Measurements from ENCODE around the gene RSPO1.
"Not testable (repeated sequence)": the region's sequence is repeated elsewhere in the genome, so short reads cannot be mapped to it uniquely, and the experiment has no call there.

RSPO1 gene

DNA sequence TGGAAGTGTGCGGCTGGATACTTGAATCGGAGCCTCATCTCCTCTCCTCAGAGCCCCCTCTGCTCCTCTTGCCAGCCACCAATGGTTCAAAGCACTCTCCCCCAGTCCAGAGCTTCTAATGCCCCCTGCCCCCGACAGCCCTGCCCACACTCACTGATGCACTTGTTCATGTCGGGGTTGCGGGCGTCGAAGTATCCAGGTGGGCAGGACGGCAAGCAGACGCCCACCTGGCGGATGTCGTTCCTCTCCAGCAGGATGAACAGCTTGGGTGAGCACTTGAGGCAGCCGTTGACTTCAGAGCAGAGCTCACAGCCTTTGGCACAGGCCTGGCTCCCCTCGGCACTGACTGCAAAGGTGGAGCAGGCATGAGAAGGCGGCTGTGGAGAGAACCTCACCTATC lies 18.4 kb downstream of the RSPO1 start:
- no peak for DNase-seq (ENCODE audit: low read depth)

DNA sequence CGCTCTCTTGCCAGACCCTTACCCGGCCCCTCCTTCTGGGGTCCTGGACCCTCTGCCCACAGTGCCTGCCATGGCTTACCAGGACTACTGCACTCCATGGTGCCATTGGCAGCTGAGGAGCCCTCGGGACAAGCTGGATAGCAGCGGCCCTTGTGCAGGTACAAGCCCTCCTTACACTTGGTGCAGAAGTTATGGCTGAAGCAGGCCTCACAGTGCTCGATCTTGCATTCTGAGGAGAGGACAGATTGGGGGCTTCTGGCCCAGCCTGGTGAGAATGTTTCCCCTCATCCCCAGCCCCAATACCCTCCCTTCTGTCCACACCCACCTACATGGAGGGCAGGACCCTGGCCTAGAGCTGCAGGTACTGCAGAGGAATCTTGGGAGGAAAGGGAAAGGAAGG lies 20.6 kb downstream of the RSPO1 start:
- DNase-seq (ENCODE audit: low read depth), result no peak

DNA sequence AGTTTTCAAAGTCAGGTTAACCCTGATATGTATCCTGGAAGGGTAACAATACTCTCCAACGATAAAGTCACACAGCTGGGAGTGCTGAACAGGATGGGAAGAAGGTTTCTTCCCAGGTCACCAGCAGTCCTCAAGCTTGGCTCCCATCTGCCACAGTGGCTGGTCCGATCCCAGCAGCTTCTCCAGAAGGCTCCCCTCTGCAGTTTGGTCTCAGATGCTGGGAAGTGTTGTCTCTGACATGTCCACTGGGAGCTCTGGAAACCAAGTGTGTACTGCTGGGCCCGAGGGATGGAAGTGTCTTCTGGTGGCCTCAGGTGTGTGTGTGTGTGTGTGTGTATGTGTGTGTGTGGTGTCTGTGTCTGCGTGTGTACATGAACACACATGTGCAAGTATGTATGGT lies 22.5 kb downstream of the RSPO1 start:
- DNase-seq (ENCODE audit: low read depth), result no peak

DNA sequence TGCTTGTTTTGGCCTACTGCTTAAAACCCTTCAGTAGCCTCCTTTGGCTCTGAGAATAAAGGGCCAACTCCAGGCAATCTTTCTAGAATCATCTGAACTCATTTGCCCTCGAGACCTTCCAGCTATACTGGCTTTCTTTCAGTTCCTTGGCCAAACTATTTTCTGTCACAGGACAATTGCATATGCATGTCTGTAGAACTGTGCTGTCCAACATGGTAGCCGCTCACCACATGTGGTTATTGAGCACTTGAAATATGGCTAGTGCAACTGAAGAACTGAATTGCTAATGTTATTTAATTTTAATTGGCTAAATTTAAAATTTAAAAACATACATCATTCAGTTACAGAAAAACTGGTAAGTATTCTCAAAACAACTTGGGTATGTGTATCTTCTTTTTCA lies 24.7 kb downstream of the RSPO1 start:
- DNase-seq (ENCODE audit: low read depth), result no peak

- DNase-seq (ENCODE audit: low read depth), result no peak
Measured at GRCh38 chr1:37609002-37609401, 25.7 kb downstream of the RSPO1 start.

GRCh38 chr1:37606481-37607263 lies 28.0 kb downstream of the RSPO1 start:
- no peak for DNase-seq (ENCODE audit: low read depth)

- no peak for DNase-seq (ENCODE audit: low read depth)
Measured at GRCh38 chr1:37605806-37606474, 28.8 kb downstream of the RSPO1 start.

GRCh38 chr1:37605061-37605650 lies 29.5 kb downstream of the RSPO1 start:
- DNase-seq (ENCODE audit: low read depth), result no peak

DNA sequence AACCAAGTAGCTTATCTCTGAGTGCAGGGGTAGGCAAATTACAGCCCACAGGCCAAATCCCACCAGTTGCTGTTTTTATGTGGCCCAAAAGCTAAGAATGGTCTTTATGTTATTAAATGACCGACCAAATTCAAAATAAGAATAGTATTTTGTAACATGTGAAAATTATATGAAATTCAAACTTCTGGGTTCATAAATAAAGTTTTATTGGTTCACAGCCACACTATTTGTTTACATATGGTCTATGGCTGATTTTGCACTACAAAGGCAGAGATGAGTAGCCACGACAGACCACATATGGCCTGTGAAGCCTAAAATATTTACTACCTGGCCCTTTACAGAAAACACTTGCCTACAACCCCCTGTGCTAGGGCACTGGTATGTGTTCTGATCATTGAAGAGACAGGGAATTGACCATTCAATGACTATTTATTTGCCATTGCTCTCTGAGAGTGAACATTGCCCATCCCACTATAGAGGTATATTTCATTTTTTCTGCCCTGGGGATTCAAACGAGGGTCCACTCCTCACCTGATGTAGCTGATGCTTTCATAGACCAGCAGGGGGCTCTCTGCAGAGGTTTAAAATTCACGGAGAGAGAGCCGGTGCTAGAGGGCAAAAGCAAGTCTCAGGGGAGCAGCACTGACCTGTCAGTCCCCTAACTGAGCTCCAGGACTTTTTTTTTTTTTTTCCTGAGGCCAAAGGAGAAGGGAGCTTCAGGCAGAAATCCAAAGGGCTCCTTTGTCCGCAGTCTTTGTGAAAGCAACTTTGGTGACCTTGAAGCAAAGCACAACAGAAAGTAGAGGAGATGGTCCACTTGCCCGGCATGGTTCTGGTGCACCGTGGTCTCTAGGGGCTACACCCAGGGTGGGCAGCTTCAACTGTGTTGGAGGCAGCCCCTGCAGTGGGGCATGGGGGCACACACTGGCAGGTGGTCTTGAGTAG lies 31.7 kb downstream of the RSPO1 start:
- DNase-seq (ENCODE audit: low read depth), result peak; percentile 3

DNA sequence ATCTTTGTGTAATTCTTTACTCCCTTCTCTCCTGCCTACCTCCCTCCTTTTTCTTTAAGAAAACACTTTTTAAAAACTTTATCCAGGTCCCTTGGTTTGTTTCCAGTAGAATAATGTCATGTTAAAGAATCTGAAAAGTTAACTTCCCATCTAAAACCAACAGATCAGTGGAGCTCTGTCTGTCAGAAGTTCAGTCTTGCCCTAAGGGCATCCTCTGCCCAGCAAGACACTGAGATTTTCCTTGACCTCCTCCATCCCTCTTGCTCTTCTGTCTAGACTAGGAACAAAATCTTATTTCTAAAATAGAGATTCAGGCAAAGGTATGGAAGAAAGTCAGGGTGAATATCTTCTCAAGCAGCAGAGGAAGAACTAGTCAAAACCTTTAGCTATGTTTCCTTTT lies 33.3 kb downstream of the RSPO1 start:
- DNase-seq (ENCODE audit: low read depth), result no peak

GRCh38 chr1:37599940-37600339 lies 34.8 kb downstream of the RSPO1 start:
- no peak for DNase-seq (ENCODE audit: low read depth)

- DNase-seq (ENCODE audit: low read depth), result no peak
Measured at GRCh38 chr1:37596182-37596667, 38.5 kb downstream of the RSPO1 start.

GRCh38 chr1:37595440-37596181 lies 39.1 kb downstream of the RSPO1 start, which contains the start of gene GNL2:
GNL2 (minus strand) TSS chr1:37595937; CDS start chr1:37595822, 115 bp downstream.
- DNase-seq (ENCODE audit: low read depth), result peak; percentile 93

GRCh38 chr1:37593726-37594125 lies 41.0 kb downstream of the RSPO1 start:
- no peak for DNase-seq (ENCODE audit: low read depth)

- no peak for DNase-seq (ENCODE audit: low read depth)
Measured at GRCh38 chr1:37588939-37589338, 45.8 kb downstream of the RSPO1 start.

DNA sequence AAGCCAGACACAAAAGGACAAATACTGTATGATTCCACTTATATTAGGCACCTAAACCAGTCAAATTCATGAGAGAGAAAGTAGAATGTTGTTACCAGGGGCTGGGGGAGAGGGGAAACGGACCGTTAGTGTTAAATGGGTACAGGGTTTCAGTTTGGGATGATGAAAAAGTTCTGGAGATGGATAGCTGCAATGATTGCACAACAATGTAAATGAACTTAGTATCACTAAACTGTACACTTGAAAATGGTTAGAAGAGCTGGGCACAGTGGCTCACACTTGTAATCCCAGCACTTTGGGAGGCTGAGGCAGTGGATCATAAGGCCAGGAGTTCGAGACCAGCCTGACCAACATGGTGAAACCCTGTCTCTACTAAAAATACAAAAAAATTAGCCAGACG lies 50.1 kb downstream of the RSPO1 start:
- not testable (repeated sequence) for DNase-seq (ENCODE audit: low read depth)

- DNase-seq (ENCODE audit: low read depth), result no peak
Measured at GRCh38 chr1:37575692-37576091, 59.0 kb downstream of the RSPO1 start.

DNA sequence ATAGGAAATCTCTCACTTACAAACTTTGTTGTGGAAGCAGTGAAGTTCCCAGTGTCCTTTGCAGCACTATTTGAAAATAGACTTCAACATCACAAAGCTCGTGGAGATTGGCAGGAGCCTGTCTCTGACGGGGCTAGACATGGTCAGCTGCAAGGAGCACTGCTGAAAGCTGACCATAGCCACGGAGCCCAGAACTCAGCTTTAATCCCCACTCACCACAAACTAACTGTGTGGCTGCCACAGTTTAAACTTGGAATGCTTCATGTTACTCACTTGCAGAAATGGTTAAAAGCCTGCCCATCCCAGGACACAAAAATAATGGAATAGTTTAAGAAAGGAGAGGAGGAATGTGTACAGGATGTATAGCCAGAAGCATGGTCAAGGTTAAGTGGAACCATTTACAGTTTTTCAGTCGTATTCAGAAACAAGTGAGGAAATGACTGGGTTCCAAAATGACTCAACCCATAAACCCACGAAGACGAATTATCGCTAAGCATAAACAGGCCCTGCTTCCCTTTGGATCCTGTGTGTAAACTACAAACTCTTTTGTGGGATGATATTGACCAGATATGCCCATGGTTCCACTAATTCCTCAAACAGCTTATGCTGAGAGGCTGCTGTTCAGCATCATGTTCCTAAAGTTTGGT lies 59.7 kb downstream of the RSPO1 start:
- no peak for DNase-seq (ENCODE audit: low read depth)

- DNase-seq (ENCODE audit: low read depth), result no peak
Measured at GRCh38 chr1:37570528-37571334, 64.0 kb downstream of the RSPO1 start.

DNA sequence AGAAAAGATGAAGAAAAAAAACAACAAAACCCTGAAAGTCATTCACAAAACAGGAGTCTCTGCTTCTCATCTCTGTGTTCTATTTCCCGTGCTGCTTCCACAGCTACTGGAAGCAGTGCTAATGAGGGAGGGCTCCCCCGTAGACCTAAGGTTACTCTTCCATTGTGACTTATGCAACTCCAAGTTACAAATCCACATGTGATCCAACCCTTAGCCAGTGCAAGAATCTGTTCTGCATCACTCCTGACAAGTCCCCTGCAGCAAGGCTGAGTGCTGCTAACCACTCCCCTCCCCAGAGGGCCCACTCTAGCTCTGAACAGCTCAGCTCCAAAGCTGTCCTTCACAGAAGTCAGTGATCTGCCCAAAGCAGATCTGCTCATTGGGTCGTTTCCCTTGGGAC lies 67.7 kb downstream of the RSPO1 start:
- DNase-seq (ENCODE audit: low read depth), result no peak

All from activated T-helper 1 cell treated with Interleukin-2 at 50 U/mL for 16 hours (primary cell).